ENCODE results near the gene VSIR.

DNA sequence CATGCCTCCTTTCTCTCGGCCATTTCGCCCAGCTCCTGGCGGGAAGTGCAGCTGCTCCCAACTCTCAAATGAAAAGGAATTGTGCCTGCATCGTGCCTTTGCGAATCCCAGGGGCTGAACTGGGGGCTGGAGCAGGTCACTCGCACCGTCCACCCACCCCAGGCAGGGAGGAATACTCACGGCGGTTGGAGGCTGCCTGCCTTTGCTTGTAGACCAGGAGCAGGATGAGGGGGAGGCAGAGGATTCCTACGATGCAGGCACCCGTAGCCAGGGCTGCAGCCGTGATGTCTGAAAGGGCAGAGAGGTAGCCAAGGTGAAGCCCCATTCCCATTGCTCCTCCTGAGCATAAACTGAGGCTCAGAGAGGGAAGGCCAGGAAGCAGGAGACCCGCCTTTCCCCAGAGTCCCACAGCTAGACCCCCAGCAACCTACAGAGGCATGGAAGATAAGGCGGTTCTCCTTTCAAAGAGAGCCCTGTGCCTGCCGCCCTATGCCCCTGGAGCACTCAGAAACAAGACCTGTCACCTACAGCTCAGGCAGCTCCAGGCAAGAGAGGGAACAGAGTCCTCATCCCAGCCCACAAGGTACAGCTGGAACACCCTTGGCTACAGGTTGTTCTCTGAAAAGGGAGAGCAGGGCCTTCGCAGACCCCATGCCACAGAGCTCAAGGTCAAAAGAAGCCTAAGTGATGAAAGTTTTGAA, 18.0 kb downstream of the VSIR start:
- no peak for TF ChIP-seq POLR2A (IDR thresholded peaks at IDR 0.05)
- TF ChIP-seq, protein P1, sequence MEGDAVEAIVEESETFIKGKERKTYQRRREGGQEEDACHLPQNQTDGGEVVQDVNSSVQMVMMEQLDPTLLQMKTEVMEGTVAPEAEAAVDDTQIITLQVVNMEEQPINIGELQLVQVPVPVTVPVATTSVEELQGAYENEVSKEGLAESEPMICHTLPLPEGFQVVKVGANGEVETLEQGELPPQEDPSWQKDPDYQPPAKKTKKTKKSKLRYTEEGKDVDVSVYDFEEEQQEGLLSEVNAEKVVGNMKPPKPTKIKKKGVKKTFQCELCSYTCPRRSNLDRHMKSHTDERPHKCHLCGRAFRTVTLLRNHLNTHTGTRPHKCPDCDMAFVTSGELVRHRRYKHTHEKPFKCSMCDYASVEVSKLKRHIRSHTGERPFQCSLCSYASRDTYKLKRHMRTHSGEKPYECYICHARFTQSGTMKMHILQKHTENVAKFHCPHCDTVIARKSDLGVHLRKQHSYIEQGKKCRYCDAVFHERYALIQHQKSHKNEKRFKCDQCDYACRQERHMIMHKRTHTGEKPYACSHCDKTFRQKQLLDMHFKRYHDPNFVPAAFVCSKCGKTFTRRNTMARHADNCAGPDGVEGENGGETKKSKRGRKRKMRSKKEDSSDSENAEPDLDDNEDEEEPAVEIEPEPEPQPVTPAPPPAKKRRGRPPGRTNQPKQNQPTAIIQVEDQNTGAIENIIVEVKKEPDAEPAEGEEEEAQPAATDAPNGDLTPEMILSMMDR (IDR thresholded peaks at IDR 0.05), result no peak

Data from right lobe of liver (tissue), 4 donors.